ENCODE measurements around the gene DUSP10.

GRCh38 chr1:221748981-221749380 lies 7.1 kb upstream of the DUSP10 start:
- TF ChIP-seq, protein P1, sequence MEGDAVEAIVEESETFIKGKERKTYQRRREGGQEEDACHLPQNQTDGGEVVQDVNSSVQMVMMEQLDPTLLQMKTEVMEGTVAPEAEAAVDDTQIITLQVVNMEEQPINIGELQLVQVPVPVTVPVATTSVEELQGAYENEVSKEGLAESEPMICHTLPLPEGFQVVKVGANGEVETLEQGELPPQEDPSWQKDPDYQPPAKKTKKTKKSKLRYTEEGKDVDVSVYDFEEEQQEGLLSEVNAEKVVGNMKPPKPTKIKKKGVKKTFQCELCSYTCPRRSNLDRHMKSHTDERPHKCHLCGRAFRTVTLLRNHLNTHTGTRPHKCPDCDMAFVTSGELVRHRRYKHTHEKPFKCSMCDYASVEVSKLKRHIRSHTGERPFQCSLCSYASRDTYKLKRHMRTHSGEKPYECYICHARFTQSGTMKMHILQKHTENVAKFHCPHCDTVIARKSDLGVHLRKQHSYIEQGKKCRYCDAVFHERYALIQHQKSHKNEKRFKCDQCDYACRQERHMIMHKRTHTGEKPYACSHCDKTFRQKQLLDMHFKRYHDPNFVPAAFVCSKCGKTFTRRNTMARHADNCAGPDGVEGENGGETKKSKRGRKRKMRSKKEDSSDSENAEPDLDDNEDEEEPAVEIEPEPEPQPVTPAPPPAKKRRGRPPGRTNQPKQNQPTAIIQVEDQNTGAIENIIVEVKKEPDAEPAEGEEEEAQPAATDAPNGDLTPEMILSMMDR (conservative IDR thresholded peaks at IDR 0.05; ENCODE audit: low read length): no peak
- TF ChIP-seq EZH2phosphoT487 (IDR thresholded peaks at IDR 0.05; ENCODE audit: borderline replicate concordance): no peak
